A549 treated with DMSO at 1 μM for 4 hours (cell line): ENCODE measurements around the gene DNASE2. TPM values are rescaled to one million over a fixed set of nuclear protein-coding genes. Genes with fewer than 3 reads are reported as not detected.

Experiments used
- total RNA-seq: library from RNA; stranded (reverse); fragments of 200-300 nt; extraction: Qiagen RNA extraction; gene quantifications from 5 replicates; pipeline ENCODE4 v1.2.3, GENCODE V29; 2022; ENCODE audit warnings: low read depth

The DNASE2 gene
- total RNA-seq: 26.8 to 32.2 TPM (median 29.9 TPM) in 5 replicates

GRCh38 chr19:12881172-12881808 is at the start of gene DNASE2:
Gene DNASE2, minus strand, starts transcription at chr19:12881449. Its CDS starts 74 bp downstream, at chr19:12881375.

GRCh38 chr19:12890787-12891552 is 9.7 kb upstream of the DNASE2 start, which contains the start of gene GCDH:
Gene GCDH, plus strand, starts transcription at chr19:12891160. Its CDS starts 145 bp downstream, at chr19:12891305.

GRCh38 chr19:12886969-12887747 is 5.9 kb upstream of the DNASE2 start, which contains the start of gene KLF1:
Gene KLF1, minus strand, starts transcription at chr19:12887201. Its CDS starts 61 bp downstream, at chr19:12887140.

GRCh38 chr19:12838182-12838885 is 42.9 kb downstream of the DNASE2 start, which contains the start of gene MAST1:
Gene MAST1, plus strand, starts transcription at chr19:12838515. Its CDS starts 58 bp downstream, at chr19:12838573.

GRCh38 chr19:12834566-12834943 is 46.7 kb downstream of the DNASE2 start, which contains the start of gene RTBDN:
Gene RTBDN, minus strand, starts transcription at chr19:12834579. Its CDS starts 4,600 bp downstream, at chr19:12829979.

Other genes with a start within 250 kb of the DNASE2 start
- gene MAN2B1, start 214.7 kb downstream of the DNASE2 start, total RNA-seq: 19.1 to 24.4 TPM (median 20.1 TPM) in 5 replicates
- gene WDR83, start 214.6 kb downstream of the DNASE2 start, total RNA-seq: 9.0 to 11.7 TPM (median 10.3 TPM) in 5 replicates
- 38.6 to 51.8 TPM (median 48.5 TPM) in 5 replicates for gene DHPS, start 199.6 kb downstream of the DNASE2 start, total RNA-seq
- gene GNG14, start 193.5 kb downstream of the DNASE2 start, total RNA-seq: not detected in 5 replicates
- gene FBXW9, start 184.8 kb downstream of the DNASE2 start, total RNA-seq: 10.8 to 13.2 TPM (median 12.6 TPM) in 5 replicates
- gene TNPO2, start 157.5 kb downstream of the DNASE2 start, total RNA-seq: 29.7 to 36.8 TPM (median 36.6 TPM) in 5 replicates
- 135 to 200 TPM (median 176 TPM) in 5 replicates for gene TRIR, start 146.8 kb downstream of the DNASE2 start, total RNA-seq
- 78.4 to 98.3 TPM (median 91.2 TPM) in 5 replicates for gene GET3, start 144.0 kb downstream of the DNASE2 start, total RNA-seq
- 0.06 TPM in 1 of 5 replicates, not detected in the others for gene BEST2, start 129.7 kb downstream of the DNASE2 start, total RNA-seq
- gene HOOK2, start 105.9 kb downstream of the DNASE2 start, total RNA-seq: 7.2 to 12.1 TPM (median 10.4 TPM) in 5 replicates
- 96.9 to 138 TPM (median 119 TPM) in 5 replicates for gene JUNB, start 90.0 kb downstream of the DNASE2 start, total RNA-seq
- 0.59 to 0.91 TPM (median 0.74 TPM) in 5 replicates for gene PRDX2, start 79.6 kb downstream of the DNASE2 start, total RNA-seq
- 0.90 to 13.2 TPM (median 10.8 TPM) in 5 replicates for gene THSD8, start 79.4 kb downstream of the DNASE2 start, total RNA-seq
- 37.4 to 49.2 TPM (median 44.4 TPM) in 5 replicates for gene RNASEH2A, start 74.9 kb downstream of the DNASE2 start, total RNA-seq
- gene RTBDN, start 46.9 kb downstream of the DNASE2 start, total RNA-seq: 0.24 to 0.26 TPM in 2 of 5 replicates, not detected in the others
- 1.9 to 2.9 TPM (median 2.2 TPM) in 5 replicates for gene MAST1, start 42.9 kb downstream of the DNASE2 start, total RNA-seq
- 0.06 TPM in 1 of 5 replicates, not detected in the others for gene KLF1, start 5.8 kb upstream of the DNASE2 start, total RNA-seq
- gene GCDH, start 9.7 kb upstream of the DNASE2 start, total RNA-seq: 7.9 to 10.8 TPM (median 8.8 TPM) in 5 replicates
- 0.31 to 0.57 TPM (median 0.46 TPM) in 5 replicates for gene SYCE2, start 37.8 kb upstream of the DNASE2 start, total RNA-seq
- gene FARSA, start 52.3 kb upstream of the DNASE2 start, total RNA-seq: 68.3 to 85.5 TPM (median 73.0 TPM) in 5 replicates
- 516 to 561 TPM (median 539 TPM) in 5 replicates for gene CALR, start 57.2 kb upstream of the DNASE2 start, total RNA-seq
- 71.4 to 85.6 TPM (median 80.8 TPM) in 5 replicates for gene RAD23A, start 64.4 kb upstream of the DNASE2 start, total RNA-seq
- 28.0 to 55.0 TPM (median 47.7 TPM) in 5 replicates for gene GADD45GIP1, start 75.8 kb upstream of the DNASE2 start, total RNA-seq
- 0.07 to 0.13 TPM (median 0.11 TPM) in 3 of 5 replicates, not detected in the others for gene DAND5, start 88.1 kb upstream of the DNASE2 start, total RNA-seq
- 4.0 to 5.8 TPM (median 4.2 TPM) in 5 replicates for gene NFIX, start 114.0 kb upstream of the DNASE2 start, total RNA-seq
- gene LYL1, start 221.4 kb upstream of the DNASE2 start, total RNA-seq: 0.45 to 0.92 TPM (median 0.72 TPM) in 5 replicates
- gene TRMT1, start 235.3 kb upstream of the DNASE2 start, total RNA-seq: 37.9 to 47.9 TPM (median 39.5 TPM) in 5 replicates
- 41.1 to 53.3 TPM (median 41.8 TPM) in 5 replicates for gene NACC1, start 236.8 kb upstream of the DNASE2 start, total RNA-seq